GM23338 (cell line): ENCODE results near the gene CCSAP. TPM values are rescaled to one million over a fixed set of nuclear protein-coding genes. Genes with fewer than 3 reads are reported as not detected.

Experiments used
- ATAC-seq: fragments of 200-7000 bp; cut with Tn5 transposase; 3 replicates; pipeline ENCODE4 v1.9.1; 2020
- DNase-seq: peaks from one replicate; pipeline ENCODE4 v3.0.0-alpha.2; 2015; ENCODE audit warnings: low spot score
- H2AFZ ChIP-seq: fragments of 200-600 bp; sonication (generic); 2 replicates; pipeline ENCODE4 v1.8.0; 2016; ENCODE audit warnings: antibody characterized with exemption, mild to moderate bottlenecking, moderate library complexity
- H3F3A ChIP-seq: fragments of 200-600 bp; sonication (generic); replicated peaks from 2 replicates; pipeline ENCODE4 v1.8.0; 2017; ENCODE audit warnings: antibody characterized with exemption, mixed run types, low read depth
- H3K27ac ChIP-seq: fragments of 200-600 bp; sonication (generic); 2 replicates; pipeline ENCODE4 v1.6.1; 2016; ENCODE audit warnings: low read depth
- H3K27me3 ChIP-seq: fragments of 200-600 bp; sonication (generic); 2 replicates; pipeline ENCODE4 v1.8.0; 2016; ENCODE audit warnings: mild to moderate bottlenecking, mixed run types, moderate library complexity; ENCODE audit not compliant: insufficient read depth
- H3K36me3 ChIP-seq: fragments of 200-600 bp; sonication (generic); 2 replicates; pipeline ENCODE4 v1.8.0; 2016; ENCODE audit warnings: mild to moderate bottlenecking; ENCODE audit not compliant: insufficient read depth
- H3K4me1 ChIP-seq: fragments of 200-600 bp; sonication (generic); 2 replicates; pipeline ENCODE4 v1.8.0; 2016; ENCODE audit warnings: mild to moderate bottlenecking, moderate library complexity; ENCODE audit not compliant: insufficient read depth
- H3K4me2 ChIP-seq: fragments of 200-600 bp; sonication (generic); 2 replicates; pipeline ENCODE4 v1.7.1; 2017; ENCODE audit warnings: mixed run types
- H3K4me3 ChIP-seq: fragments of 200-600 bp; sonication (generic); 2 replicates; pipeline ENCODE4 v1.6.1; 2016; ENCODE audit warnings: mixed run types
- H3K79me2 ChIP-seq: fragments of 200-600 bp; sonication (generic); replicated peaks from 2 replicates; pipeline ENCODE4 v1.8.0; 2017; ENCODE audit warnings: mild to moderate bottlenecking; ENCODE audit not compliant: insufficient read depth
- H3K9me2 ChIP-seq: fragments of 200-600 bp; sonication (generic); 2 replicates; pipeline ENCODE4 v1.8.0; 2017; ENCODE audit not compliant: insufficient read depth
- H4K20me1 ChIP-seq: fragments of 200-600 bp; sonication (generic); replicated peaks from 2 replicates; pipeline ENCODE4 v1.8.0; 2017; ENCODE audit warnings: mild to moderate bottlenecking; ENCODE audit not compliant: insufficient read depth
- H3K27ac Mint-ChIP-seq: 2 replicates; pipeline ENCODE4 v1.8.0; 2020; ENCODE audit warnings: inconsistent platforms, mild to moderate bottlenecking, moderate library complexity, mixed read lengths
- H3K27me3 Mint-ChIP-seq: 3 replicates; pipeline ENCODE4 v1.8.0; 2022; ENCODE audit warnings: low read depth, mild to moderate bottlenecking, moderate library complexity, mixed read lengths, inconsistent platforms; ENCODE audit not compliant: insufficient read depth, poor library complexity
- H3K36me3 Mint-ChIP-seq: 3 replicates; pipeline ENCODE4 v1.8.0; 2021; ENCODE audit warnings: low read depth, mild to moderate bottlenecking, inconsistent platforms, moderate library complexity, mixed read lengths
- H3K4me1 Mint-ChIP-seq: 3 replicates; pipeline ENCODE4 v1.8.0; 2020; ENCODE audit warnings: mild to moderate bottlenecking, inconsistent platforms, mixed read lengths
- H3K4me3 Mint-ChIP-seq: 3 replicates; pipeline ENCODE4 v1.8.0; 2021; ENCODE audit warnings: moderate library complexity, mild to moderate bottlenecking, inconsistent platforms, mixed read lengths
- H3K9me3 Mint-ChIP-seq: 3 replicates; pipeline ENCODE4 v1.8.0; 2020; ENCODE audit warnings: moderate library complexity, mild to moderate bottlenecking, inconsistent platforms, mixed read lengths
- CTCF ChIP-seq, 2 experiments: fragments of 200-600 bp in 1 of 2; sonication (generic) in 1 of 2; conservative IDR thresholded peaks; 2 replicates each; pipeline versions ENCODE4 v1.5.1 to v1.6.1; 2016 to 2017; ENCODE audit warnings: antibody characterized with exemption in 2 of 2, low read depth in 2 of 2, mild to moderate bottlenecking in 2 of 2, moderate library complexity in 1 of 2
- EZH2phosphoT487 ChIP-seq: fragments of 200-600 bp; sonication (generic); IDR thresholded peaks from one replicate; pipeline ENCODE4 v1.8.1; 2018; ENCODE audit warnings: antibody characterized with exemption; ENCODE audit not compliant: unreplicated experiment
- JUNB ChIP-seq: IDR thresholded peaks from one replicate; pipeline ENCODE4 v1.6.1; 2016; ENCODE audit warnings: antibody characterized with exemption; ENCODE audit not compliant: unreplicated experiment
- NANOG ChIP-seq: IDR thresholded peaks from 2 replicates; pipeline ENCODE4 v1.6.1; 2016; ENCODE audit warnings: antibody characterized with exemption, borderline replicate concordance
- REST ChIP-seq: IDR thresholded peaks from one replicate; pipeline ENCODE4 v1.6.1; 2018; ENCODE audit warnings: antibody characterized with exemption; ENCODE audit not compliant: unreplicated experiment
- ZNF331 ChIP-seq: fragments of 250-450 bp; sonication (Bioruptor Pico); IDR thresholded peaks from 2 replicates; pipeline ENCODE4 v1.5.0; 2020; ENCODE audit warnings: low read depth, mild to moderate bottlenecking, moderate library complexity
- ZNF462 ChIP-seq: fragments of 250-450 bp; sonication (Bioruptor Pico); IDR thresholded peaks from 2 replicates; pipeline ENCODE4 v1.5.0; 2020; ENCODE audit warnings: mild to moderate bottlenecking, moderate library complexity
- polyA plus RNA-seq: library from polyadenylated mRNA; unstranded; fragments of >200 nt; fragmentation: Nextera tagmentation; extraction: Ambion mirVana; gene quantifications from 2 replicates; pipeline ENCODE4 v1.2.1, GENCODE V29; 2016
- total RNA-seq: library from RNA; depleted of rRNA; stranded (reverse); fragments of >200 nt; shearing (Covaris generic); gene quantifications from 2 replicates; pipeline ENCODE4 v1.2.3, GENCODE V29; 2014

CCSAP gene
- total and polyA plus RNA-seq, 2 experiments from 2014 or later, result 4.2 to 13.3 TPM

- TF ChIP-seq REST (no peak), EZH2phosphoT487 (no peak), ZNF331 (no peak), CTCF (conservative IDR thresholded peaks at IDR 0.05; ENCODE audit: low read depth in 2 of 2) (no peak), NANOG (no peak)
Measured at GRCh38 chr1:229371624-229372023, 28.8 kb upstream of the CCSAP start (continued).

- H3K4me3 Mint-ChIP-seq, result no peak overlapping the region
- no peak for ATAC-seq
- no peak for TF ChIP-seq ZNF462 (CRISPR knock-in tag)
- TF ChIP-seq CTCF (conservative IDR thresholded peaks at IDR 0.05; ENCODE audit: low read depth in 2 of 2), result peak in 1 of 2 experiments; percentile 32; a peak in 2 of 4 replicates
- TF ChIP-seq JUNB, result no peak
Measured at GRCh38 chr1:229370601-229371021, 27.8 kb upstream of the CCSAP start.

More at GRCh38 chr1:229370601-229371021, 27.8 kb upstream of the CCSAP start:
- Histone ChIP-seq H4K20me1 (no peaks in the 10 kb centered on the region), H2AFZ (no peak overlapping the region), H3K9me2 (0 out of 2 replicates have a peak, but pooled peaks cover 3% of the 10 kb centered on the region), H3K4me1 (no peaks in the 10 kb centered on the region), H3F3A (no peaks in the 10 kb centered on the region), H3K4me3 (no peak overlapping the region), H3K27ac (no peak overlapping the region), H3K4me2 (no peak overlapping the region), H3K27me3 (no peaks in the 10 kb centered on the region), H3K36me3 (no peaks in the 10 kb centered on the region), H3K79me2 (no peaks in the 10 kb centered on the region)
- Mint-ChIP-seq H3K36me3 (no peaks in the 10 kb centered on the region), H3K4me1 (no peaks in the 10 kb centered on the region; the same call in 2 of the 3 replicates), H3K27me3 (no peaks in the 10 kb centered on the region), H3K9me3 (no peaks in the 10 kb centered on the region; the same call in 2 of the 3 replicates), H3K27ac (no peak overlapping the region)
- DNase-seq, result no peak
